Mammary epithelial cell (primary cell): Measurements from ENCODE around the gene SLC4A1AP.

Experiments
- EZH2 ChIP-seq: IDR thresholded peaks from 2 replicates; pipeline ENCODE4 v1.6.1; 2012; ENCODE audit warnings: low read length, inconsistent platforms, borderline replicate concordance
- TF ChIP-seq, protein P1 (sequence below), 2 donors: IDR thresholded peaks in 1 of 2; conservative IDR thresholded peaks in 1 of 2; 2 replicates each; pipeline ENCODE4 v1.5.1; 2011 to 2012; ENCODE audit warnings: inconsistent platforms in 2 of 2, low read length in 2 of 2, mild to moderate bottlenecking in 2 of 2, control low read depth in 1 of 2, low read depth in 1 of 2; ENCODE audit not compliant: insufficient read depth in 1 of 2; ENCODE audit errors: extremely low read depth in 1 of 2

DNA sequence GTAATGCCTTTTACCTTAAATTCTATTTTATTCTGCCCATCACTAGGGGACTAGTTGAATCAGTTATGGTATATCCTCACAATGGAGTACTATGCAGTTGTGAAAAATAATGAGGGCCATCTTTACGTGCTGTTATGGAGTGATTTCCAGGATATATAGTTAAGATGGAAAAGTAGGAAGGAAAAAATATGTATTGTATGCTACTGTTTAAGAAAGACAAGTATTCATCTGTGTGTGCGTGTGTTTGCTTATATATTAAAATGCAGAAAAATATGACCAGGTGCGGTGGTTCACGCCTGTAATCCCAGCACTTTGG lies 75.3 kb downstream of the SLC4A1AP start:
- TF ChIP-seq, protein P1, sequence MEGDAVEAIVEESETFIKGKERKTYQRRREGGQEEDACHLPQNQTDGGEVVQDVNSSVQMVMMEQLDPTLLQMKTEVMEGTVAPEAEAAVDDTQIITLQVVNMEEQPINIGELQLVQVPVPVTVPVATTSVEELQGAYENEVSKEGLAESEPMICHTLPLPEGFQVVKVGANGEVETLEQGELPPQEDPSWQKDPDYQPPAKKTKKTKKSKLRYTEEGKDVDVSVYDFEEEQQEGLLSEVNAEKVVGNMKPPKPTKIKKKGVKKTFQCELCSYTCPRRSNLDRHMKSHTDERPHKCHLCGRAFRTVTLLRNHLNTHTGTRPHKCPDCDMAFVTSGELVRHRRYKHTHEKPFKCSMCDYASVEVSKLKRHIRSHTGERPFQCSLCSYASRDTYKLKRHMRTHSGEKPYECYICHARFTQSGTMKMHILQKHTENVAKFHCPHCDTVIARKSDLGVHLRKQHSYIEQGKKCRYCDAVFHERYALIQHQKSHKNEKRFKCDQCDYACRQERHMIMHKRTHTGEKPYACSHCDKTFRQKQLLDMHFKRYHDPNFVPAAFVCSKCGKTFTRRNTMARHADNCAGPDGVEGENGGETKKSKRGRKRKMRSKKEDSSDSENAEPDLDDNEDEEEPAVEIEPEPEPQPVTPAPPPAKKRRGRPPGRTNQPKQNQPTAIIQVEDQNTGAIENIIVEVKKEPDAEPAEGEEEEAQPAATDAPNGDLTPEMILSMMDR (conservative IDR thresholded peaks at IDR 0.05 in 1 of 2, IDR thresholded peaks at IDR 0.05 in 1 of 2; ENCODE audit: extremely low read depth in 1 of 2, insufficient read depth in 1 of 2, low read depth in 1 of 2, low read length in 2 of 2): no peak
- TF ChIP-seq EZH2: no peak
